ENCODE data around the gene ARIH2. TPM values are rescaled to one million over a fixed set of nuclear protein-coding genes. Genes with fewer than 3 reads are reported as not detected.

ARIH2 gene
- polyA plus RNA-seq, 1 donor (not counting 4 experiments of a cell fraction or from before 2014, with no cell fraction given), result 66.7 TPM

GRCh38 chr3:48982686-48983085, 64.0 kb downstream of the ARIH2 start:
- Histone ChIP-seq H3K36me3 (ENCODE audit: control insufficient read depth in 2 of 2, extremely low read depth in 1 of 2, insufficient read depth in 2 of 2, low read length in 2 of 2) (peaks cover 42 to 50% of the 10 kb centered on the region in 2 experiments), H3K27ac (ENCODE audit: control insufficient read depth, insufficient read depth, low read length) (no peak overlapping the region), H3K4me3 (ENCODE audit: control insufficient read depth in 2 of 3, extremely low read depth in 1 of 3, insufficient read depth in 2 of 3, low read depth in 1 of 3, low read length in 3 of 3) (no peak overlapping the region), H3K4me1 (ENCODE audit: control insufficient read depth, extremely low read depth, insufficient read depth, low read length) (no peaks in the 10 kb centered on the region), H3K9ac (ENCODE audit: control insufficient read depth, extremely low read depth, insufficient read depth, low read length) (no peak overlapping the region), H3K9me1 (ENCODE audit: control insufficient read depth, extremely low read depth, insufficient read depth, low read length) (no peaks in the 10 kb centered on the region), H3K4me2 (ENCODE audit: control insufficient read depth, extremely low read depth, insufficient read depth, low read depth, low read length) (no peak overlapping the region), H2AFZ (ENCODE audit: control insufficient read depth, low read length) (no peak overlapping the region), H3K9me3 (ENCODE audit: control insufficient read depth, low read depth, low read length) (no peaks in the 10 kb centered on the region), H3K79me2 (ENCODE audit: control insufficient read depth, insufficient read depth, low read length) (no peaks in the 10 kb centered on the region), H4K20me1 (ENCODE audit: control insufficient read depth, extremely low read depth, insufficient read depth, low read length) (no peaks in the 10 kb centered on the region), H3K27me3 (ENCODE audit: control insufficient read depth, extremely low read depth, insufficient read depth, low read length) (no peaks in the 10 kb centered on the region)
- DNase-seq (ENCODE audit: low read depth, low spot score) (no peak), FAIRE-seq (no peak)
- dilution Hi-C loops (cut with MboI; ENCODE audit: extremely low pct_ligation_motif_present, low sequenced_read_pairs), result no loop called here
- TF ChIP-seq EZH2 (IDR thresholded peaks at IDR 0.05; ENCODE audit: low read length), result no peak
- TF ChIP-seq, protein P1, sequence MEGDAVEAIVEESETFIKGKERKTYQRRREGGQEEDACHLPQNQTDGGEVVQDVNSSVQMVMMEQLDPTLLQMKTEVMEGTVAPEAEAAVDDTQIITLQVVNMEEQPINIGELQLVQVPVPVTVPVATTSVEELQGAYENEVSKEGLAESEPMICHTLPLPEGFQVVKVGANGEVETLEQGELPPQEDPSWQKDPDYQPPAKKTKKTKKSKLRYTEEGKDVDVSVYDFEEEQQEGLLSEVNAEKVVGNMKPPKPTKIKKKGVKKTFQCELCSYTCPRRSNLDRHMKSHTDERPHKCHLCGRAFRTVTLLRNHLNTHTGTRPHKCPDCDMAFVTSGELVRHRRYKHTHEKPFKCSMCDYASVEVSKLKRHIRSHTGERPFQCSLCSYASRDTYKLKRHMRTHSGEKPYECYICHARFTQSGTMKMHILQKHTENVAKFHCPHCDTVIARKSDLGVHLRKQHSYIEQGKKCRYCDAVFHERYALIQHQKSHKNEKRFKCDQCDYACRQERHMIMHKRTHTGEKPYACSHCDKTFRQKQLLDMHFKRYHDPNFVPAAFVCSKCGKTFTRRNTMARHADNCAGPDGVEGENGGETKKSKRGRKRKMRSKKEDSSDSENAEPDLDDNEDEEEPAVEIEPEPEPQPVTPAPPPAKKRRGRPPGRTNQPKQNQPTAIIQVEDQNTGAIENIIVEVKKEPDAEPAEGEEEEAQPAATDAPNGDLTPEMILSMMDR (optimal IDR thresholded peaks at IDR 0.05 in 1 of 3, IDR thresholded peaks at IDR 0.05 in 1 of 3, conservative IDR thresholded peaks at IDR 0.05 in 1 of 3; ENCODE audit: extremely low read depth in 1 of 3, insufficient read depth in 2 of 3, low read length in 3 of 3), result no peak

DNA sequence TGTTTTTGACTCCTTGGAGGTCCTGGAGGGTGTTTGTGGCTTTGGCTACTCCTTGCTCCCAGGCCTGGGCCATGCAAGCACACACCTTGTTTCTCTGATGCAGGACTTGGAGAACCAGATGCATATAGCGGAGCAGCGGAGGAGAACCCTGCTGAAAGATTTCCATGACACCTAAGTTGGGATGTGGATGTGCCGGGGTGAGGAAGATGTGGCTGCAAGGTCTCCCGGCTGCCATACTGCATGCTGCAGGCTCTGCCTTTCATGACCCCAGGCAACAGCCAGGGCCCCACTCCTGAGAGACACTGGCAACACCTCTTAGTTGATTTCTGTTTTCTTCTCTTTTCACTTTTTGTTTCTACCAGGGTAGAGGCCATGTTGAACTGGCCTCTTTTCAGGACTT, 64.5 kb downstream of the ARIH2 start:
- no peak for DNase-seq (ENCODE audit: low read depth, low spot score)
- H4K20me1 ChIP-seq (ENCODE audit: control insufficient read depth, extremely low read depth, insufficient read depth, low read length), result no peaks in the 10 kb centered on the region
- H3K36me3 ChIP-seq (ENCODE audit: control insufficient read depth in 2 of 2, extremely low read depth in 1 of 2, insufficient read depth in 2 of 2, low read length in 2 of 2), result peaks cover 40 to 50% of the 10 kb centered on the region in 2 experiments
- no peak overlapping the region for H3K9ac ChIP-seq (ENCODE audit: control insufficient read depth, extremely low read depth, insufficient read depth, low read length)
- no peak for FAIRE-seq
- no peak overlapping the region for H3K4me3 ChIP-seq (ENCODE audit: control insufficient read depth in 2 of 3, extremely low read depth in 1 of 3, insufficient read depth in 2 of 3, low read depth in 1 of 3, low read length in 3 of 3)
- H3K4me2 ChIP-seq (ENCODE audit: control insufficient read depth, extremely low read depth, insufficient read depth, low read depth, low read length), result no peak overlapping the region
- no peaks in the 10 kb centered on the region for H3K9me1 ChIP-seq (ENCODE audit: control insufficient read depth, extremely low read depth, insufficient read depth, low read length)
- no peak for TF ChIP-seq EZH2 (IDR thresholded peaks at IDR 0.05; ENCODE audit: low read length)
- TF ChIP-seq, protein P1 (optimal IDR thresholded peaks at IDR 0.05 in 1 of 3, IDR thresholded peaks at IDR 0.05 in 1 of 3, conservative IDR thresholded peaks at IDR 0.05 in 1 of 3; ENCODE audit: extremely low read depth in 1 of 3, insufficient read depth in 2 of 3, low read length in 3 of 3), result no peak
- dilution Hi-C loops (cut with MboI; ENCODE audit: extremely low pct_ligation_motif_present, low sequenced_read_pairs), result no loop called here
- no peaks in the 10 kb centered on the region for H3K4me1 ChIP-seq (ENCODE audit: control insufficient read depth, extremely low read depth, insufficient read depth, low read length)
- no peak overlapping the region for H3K27ac ChIP-seq (ENCODE audit: control insufficient read depth, insufficient read depth, low read length)
- H3K27me3 ChIP-seq (ENCODE audit: control insufficient read depth, extremely low read depth, insufficient read depth, low read length), result no peaks in the 10 kb centered on the region
- H2AFZ ChIP-seq (ENCODE audit: control insufficient read depth, low read length), result no peak overlapping the region
- H3K9me3 ChIP-seq (ENCODE audit: control insufficient read depth, low read depth, low read length), result no peaks in the 10 kb centered on the region
- H3K79me2 ChIP-seq (ENCODE audit: control insufficient read depth, insufficient read depth, low read length), result no peaks in the 10 kb centered on the region

All from keratinocyte (primary cell).